B cell (primary cell): ENCODE results near the gene OR2L3. TPM values are rescaled to one million over a fixed set of nuclear protein-coding genes. Genes with fewer than 3 reads are reported as not detected.

Experiments used
- ATAC-seq: fragments of 200-7000 bp; cut with Tn5 transposase; one replicate; pipeline ENCODE4 v1.10.0; 2021; ENCODE audit warnings: low read depth, mild to moderate bottlenecking, moderate number of reproducible peaks, moderate library complexity
- CTCF ChIA-PET: fragments of 350-600 bp; sonication (Branson Sonifier 250); formaldehyde crosslinking; loops from one replicate; lab custom pipeline; 2021; ENCODE audit warnings: antibody characterized with exemption, inconsistent platforms; lab: Charles Lee
- POLR2A ChIA-PET: fragments of 350-600 bp; sonication (Branson Sonifier 250); formaldehyde crosslinking; loops from one replicate; lab custom pipeline; 2021; ENCODE audit warnings: antibody characterized with exemption; lab: Charles Lee
- DNase-seq: peaks from one replicate; pipeline ENCODE4 v3.0.0; 2013
- H2AFZ ChIP-seq: 2 replicates; pipeline ENCODE4 v1.6.1; 2012; ENCODE audit warnings: mild to moderate bottlenecking, low read depth, low read length; ENCODE audit not compliant: insufficient read depth, poor library complexity, severe bottlenecking
- H3K27ac ChIP-seq, 2 donors: 1 replicate in 1 of 2; 2 replicates in 1 of 2; pipeline ENCODE4 v1.5.1; 2012 to 2013; ENCODE audit warnings: low read length in 2 of 2, mild to moderate bottlenecking in 2 of 2, moderate library complexity in 1 of 2
- H3K27me3 ChIP-seq, 4 experiments: fragments of 200-600 bp in 1 of 4; sonication (generic) in 1 of 4; replicated peaks in 1 of 4; 1 replicate in 2 of 4; 2 replicates in 2 of 4; pipeline versions ENCODE4 v1.6.1 to v1.7.0; 2013 to 2016; ENCODE audit warnings: low read length in 3 of 4, mild to moderate bottlenecking in 2 of 4, mixed read lengths in 1 of 4, moderate library complexity in 1 of 4; ENCODE audit not compliant: insufficient read depth in 4 of 4, control insufficient read depth in 3 of 4; ENCODE audit errors: control extremely low read depth in 1 of 4
- H3K36me3 ChIP-seq, 2 experiments: replicated peaks in 1 of 2; 1 replicate in 1 of 2; 2 replicates in 1 of 2; pipeline versions ENCODE4 v1.6.1 to v1.7.1; 2013; ENCODE audit warnings: low read length in 1 of 2; ENCODE audit not compliant: insufficient read depth in 2 of 2, control insufficient read depth in 1 of 2; ENCODE audit errors: control extremely low read depth in 1 of 2, extremely low read depth in 1 of 2
- H3K4me1 ChIP-seq, 2 donors: fragments of 200-600 bp in 1 of 2; sonication (generic) in 1 of 2; 1 replicate in 1 of 2; 2 replicates in 1 of 2; pipeline versions ENCODE4 v1.5.1 to v1.6.1; 2013 to 2017; ENCODE audit warnings: low read length in 2 of 2; ENCODE audit not compliant: control insufficient read depth in 2 of 2, insufficient read depth in 2 of 2
- H3K4me2 ChIP-seq: replicated peaks from 2 replicates; pipeline ENCODE3; 2012; ENCODE audit warnings: mild to moderate bottlenecking, low read depth, low read length; ENCODE audit not compliant: poor library complexity, severe bottlenecking
- H3K4me3 ChIP-seq, 5 experiments: fragments of 200-600 bp in 1 of 5; sonication (generic) in 1 of 5; 1 replicate in 3 of 5; 2 replicates in 2 of 5; pipeline versions ENCODE4 v1.5.1 to v1.7.0; 2011 to 2016; ENCODE audit warnings: low read length in 4 of 5, mild to moderate bottlenecking in 4 of 5, low read depth in 2 of 5, control low read depth in 1 of 5, moderate library complexity in 1 of 5; ENCODE audit not compliant: insufficient read depth in 1 of 5; ENCODE audit errors: control extremely low read depth in 1 of 5, extremely low read depth in 1 of 5
- H3K79me2 ChIP-seq: fragments of 200-600 bp; sonication (generic); one replicate; pipeline ENCODE4 v1.6.0; 2016; ENCODE audit warnings: low read length; ENCODE audit not compliant: control insufficient read depth, insufficient read depth
- H3K9ac ChIP-seq: fragments of 200-600 bp; sonication (generic); 2 replicates; pipeline ENCODE4 v1.6.1; 2017; ENCODE audit warnings: mild to moderate bottlenecking, low read length, moderate library complexity
- H3K9me3 ChIP-seq, 3 donors: one replicate each; pipeline versions ENCODE4 v1.6.1 to v1.7.1; 2013; ENCODE audit warnings: low read length in 2 of 3; ENCODE audit not compliant: control insufficient read depth in 2 of 3, insufficient read depth in 1 of 3; ENCODE audit errors: control extremely low read depth in 1 of 3
- H4K20me1 ChIP-seq: 2 replicates; pipeline ENCODE4 v1.6.0; 2012; ENCODE audit warnings: mild to moderate bottlenecking, low read length; ENCODE audit not compliant: insufficient read depth, control insufficient read depth, poor library complexity, severe bottlenecking
- H3K27ac Mint-ChIP-seq: one replicate; pipeline ENCODE4 v1.8.0; 2021; ENCODE audit warnings: mixed read lengths
- H3K27me3 Mint-ChIP-seq: one replicate; pipeline ENCODE4 v1.8.0; 2021; ENCODE audit warnings: mixed read lengths
- H3K4me1 Mint-ChIP-seq: one replicate; pipeline ENCODE4 v1.8.0; 2021; ENCODE audit warnings: mixed read lengths
- H3K4me3 Mint-ChIP-seq: one replicate; pipeline ENCODE4 v1.8.0; 2021; ENCODE audit warnings: mixed read lengths
- H3K9me3 Mint-ChIP-seq: one replicate; pipeline ENCODE4 v1.8.0; 2022; ENCODE audit warnings: mixed read lengths; ENCODE audit not compliant: insufficient read depth
- CTCF ChIP-seq: fragments of 200-600 bp; IDR thresholded peaks from one replicate; pipeline ENCODE4 v1.8.0; 2022; ENCODE audit warnings: antibody characterized with exemption, mild to moderate bottlenecking
- EZH2 ChIP-seq: IDR thresholded peaks from 2 replicates; pipeline ENCODE4 v1.6.1; 2012; ENCODE audit warnings: borderline replicate concordance, low read depth, mild to moderate bottlenecking, moderate library complexity, low read length; ENCODE audit not compliant: insufficient read depth, poor library complexity, severe bottlenecking
- WGBS: methylation state at CpG from one replicate; pipeline ENCODE4 v1.1.5; 2013; ENCODE audit warnings: missing lambda C conversion rate; ENCODE audit not compliant: insufficient coverage; 5-methylcytosine and 5-hydroxymethylcytosine counted together
- intact Hi-C: fragments of 100-400 bp; cut with micrococcal nuclease; formaldehyde crosslinking; loops from one replicate; pipeline ENCODE4 v1.10.0; 2022
- polyA minus RNA-seq: library from RNA; depleted of rRNA, polyadenylated mRNA; stranded (reverse); fragments of >200 nt; gene quantifications from 2 replicates; pipeline ENCODE4 v1.2.3, GENCODE V29; 2012
- polyA plus RNA-seq: library from polyadenylated mRNA; depleted of rRNA; stranded (reverse); fragments of >200 nt; gene quantifications from 2 replicates; pipeline ENCODE4 v1.2.3, GENCODE V29; 2012
- total RNA-seq, 2 donors: library from RNA; stranded (reverse); fragments of 120-200 nt in 1 of 2; gene quantifications; 1 replicate in 1 of 2; 2 replicates in 1 of 2; pipeline versions ENCODE4 v1.2.3 to v1.2.4, GENCODE V29; 2013 to 2022

The OR2L3 gene
- total RNA-seq (0.10 TPM in 1 of 2 replicates, not detected in the other), polyA plus RNA-seq (0.17 and 0.42 TPM in 2 replicates), polyA minus RNA-seq (0.14 and 0.26 TPM in 2 replicates)
- total RNA-seq (2013): 0.26 TPM

GRCh38 chr1:248046536-248046935 is at the start of gene OR2L3:
OR2L3 (plus strand) TSS chr1:248046836; CDS start chr1:248060682, 13,846 bp downstream.
- H3K4me1 Mint-ChIP-seq: no peaks in the 10 kb centered on the region
- no CpG with 5 or more reads among the region's 2 CpGs for WGBS

GRCh38 chr1:247998811-247999210 is 47.8 kb upstream of the OR2L3 start:
- no peak overlapping the region for H2AFZ ChIP-seq
- Mint-ChIP-seq H3K4me3 (no peak overlapping the region), H3K27me3 (no peaks in the 10 kb centered on the region), H3K9me3 (no peaks in the 10 kb centered on the region), H3K4me1 (no peaks in the 10 kb centered on the region), H3K27ac (no peak overlapping the region)
- no CpG with 5 or more reads among the region's 2 CpGs for WGBS
- no peaks in the 10 kb centered on the region for H3K36me3 ChIP-seq
- TF ChIP-seq CTCF (no peak), EZH2 (no peak)
- H3K27me3 ChIP-seq: no peaks in the 10 kb centered on the region
- no peak overlapping the region for H3K4me2 ChIP-seq
- intact Hi-C loops: no loop called here
- POLR2A ChIA-PET: no interaction called here
- no peak overlapping the region for H3K4me3 ChIP-seq
- H3K4me1 ChIP-seq: no peaks in the 10 kb centered on the region
- H4K20me1 ChIP-seq: no peaks in the 10 kb centered on the region
- no peaks in the 10 kb centered on the region for H3K9me3 ChIP-seq
- CTCF ChIA-PET: no interaction called here
- DNase-seq (no peak), ATAC-seq (no peak)
- H3K9ac ChIP-seq: no peak overlapping the region
- H3K27ac ChIP-seq: no peak overlapping the region
- H3K79me2 ChIP-seq: no peaks in the 10 kb centered on the region

More at GRCh38 chr1:248046536-248046935, at the start of gene OR2L3:
- intact Hi-C loops: no loop called here
- Histone ChIP-seq H3K9ac (no peak within 1 kb of the TSS), H3K4me3 (no peak within 1 kb of the TSS), H3K4me1 (no peaks in the 10 kb centered on the region), H3K9me3 (peaks cover 0 to 6% (median 0%) of the 10 kb centered on the region in 3 donors), H3K79me2 (no peaks in the 10 kb centered on the region), H3K27me3 (no peaks in the 10 kb centered on the region), H2AFZ (no peak within 1 kb of the TSS), H4K20me1 (no peaks in the 10 kb centered on the region), H3K4me2 (no peak within 1 kb of the TSS), H3K27ac (no peak within 1 kb of the TSS), H3K36me3 (no peaks in the 10 kb centered on the region)
- Mint-ChIP-seq H3K27ac (no peak within 1 kb of the TSS), H3K4me3 (no peak within 1 kb of the TSS), H3K27me3 (no peaks in the 10 kb centered on the region), H3K9me3 (peaks cover 4% of the 10 kb centered on the region)
- ATAC-seq: no peak
- no peak for DNase-seq
- ChIA-PET POLR2A (no interaction called here), CTCF (no interaction called here)
- TF ChIP-seq CTCF: no peak
- TF ChIP-seq EZH2: no peak
